Tongue (tissue), 2 donors: ENCODE data around the gene DMRTB1. TPM values are rescaled to one million over a fixed set of nuclear protein-coding genes. Genes with fewer than 3 reads are reported as not detected.

Experiments used
- DNase-seq: peaks from one replicate; pipeline ENCODE4 v3.0.0-alpha.2; 2015
- total RNA-seq: library from RNA; depleted of rRNA; stranded (reverse); fragments of >200 nt; gene quantifications from one replicate; pipeline ENCODE4 v1.2.3, GENCODE V29; 2014

DMRTB1 gene
- total RNA-seq, 1 donor from 2014 or later, result not detected

GRCh38 chr1:53463961-53464899, 5.0 kb downstream of the DMRTB1 start:
- no peak for DNase-seq

DNA sequence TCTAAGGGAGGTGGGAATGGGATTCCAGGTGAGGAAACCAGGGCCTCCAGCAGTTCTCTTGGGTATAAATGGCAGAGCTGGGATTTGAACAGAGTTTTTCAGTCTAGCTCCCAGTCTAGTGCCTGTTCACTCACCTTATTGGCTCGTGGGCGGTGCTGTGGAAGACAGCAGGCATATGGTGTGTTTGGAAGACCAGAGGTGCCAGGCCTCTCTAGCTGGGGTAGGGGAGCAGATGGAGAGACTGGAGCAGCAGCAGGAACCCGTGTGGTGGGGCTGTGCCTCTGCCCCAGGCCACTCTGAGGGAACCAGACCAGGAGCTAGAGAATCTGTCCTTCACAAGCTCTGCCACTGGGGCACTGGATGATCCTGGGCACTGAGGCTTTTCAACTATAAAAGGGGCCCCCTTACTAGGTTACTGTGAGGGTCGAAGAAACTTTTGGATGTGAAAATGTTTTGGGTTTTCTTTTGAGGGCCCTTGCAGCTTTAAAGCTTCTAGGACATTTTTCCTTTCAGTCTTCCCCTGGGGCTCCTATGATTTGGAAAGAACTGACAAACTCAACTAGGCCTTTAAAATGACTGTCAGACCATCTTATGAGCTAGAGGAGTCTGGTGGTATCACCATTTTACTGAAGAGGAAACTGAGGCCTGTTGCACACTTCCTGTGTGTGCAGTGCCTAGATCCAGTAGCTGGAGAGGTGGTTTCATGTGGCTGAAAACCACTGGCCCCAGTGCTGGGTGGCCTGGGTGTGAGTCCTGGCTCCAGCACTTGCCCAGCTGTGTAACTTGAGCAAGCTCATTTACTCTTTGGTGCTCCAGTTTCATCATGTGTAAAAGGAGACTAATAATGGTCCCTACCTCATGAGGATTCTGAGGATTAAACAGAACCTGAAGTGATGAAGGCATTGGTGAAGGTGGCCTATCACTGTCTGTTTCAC, 6.1 kb downstream of the DMRTB1 start:
- no peak for DNase-seq

- DNase-seq, result no peak
Measured at GRCh38 chr1:53467391-53467790, 8.2 kb downstream of the DMRTB1 start.

- DNase-seq, result no peak
Measured at GRCh38 chr1:53468374-53468773, 9.2 kb downstream of the DMRTB1 start.

GRCh38 chr1:53469373-53469772, 10.2 kb downstream of the DMRTB1 start:
- DNase-seq, result no peak

- DNase-seq, result peak; percentile 79
Measured at GRCh38 chr1:53470155-53470554, 11.0 kb downstream of the DMRTB1 start.

DNA sequence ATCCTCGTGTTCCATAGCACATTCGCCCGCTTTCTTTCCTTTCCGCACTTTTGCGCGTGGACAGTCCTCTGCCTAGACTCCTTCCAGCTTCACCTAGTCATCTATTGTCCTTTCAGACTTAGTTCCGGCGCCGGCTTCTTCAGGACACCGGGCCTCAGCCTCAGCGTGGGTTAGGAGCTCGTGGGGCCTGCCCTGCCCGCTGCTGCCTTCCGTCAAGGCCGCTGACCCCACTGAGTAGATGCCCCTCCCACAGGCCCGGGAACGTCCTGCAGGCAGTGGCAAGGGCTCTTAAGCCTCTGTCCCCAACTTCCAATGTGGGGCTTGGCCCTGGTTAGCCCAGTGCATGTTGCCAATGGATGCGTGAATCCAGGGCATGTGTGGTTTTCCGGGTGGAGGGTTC, 11.4 kb downstream of the DMRTB1 start:
- DNase-seq, result no peak

DNA sequence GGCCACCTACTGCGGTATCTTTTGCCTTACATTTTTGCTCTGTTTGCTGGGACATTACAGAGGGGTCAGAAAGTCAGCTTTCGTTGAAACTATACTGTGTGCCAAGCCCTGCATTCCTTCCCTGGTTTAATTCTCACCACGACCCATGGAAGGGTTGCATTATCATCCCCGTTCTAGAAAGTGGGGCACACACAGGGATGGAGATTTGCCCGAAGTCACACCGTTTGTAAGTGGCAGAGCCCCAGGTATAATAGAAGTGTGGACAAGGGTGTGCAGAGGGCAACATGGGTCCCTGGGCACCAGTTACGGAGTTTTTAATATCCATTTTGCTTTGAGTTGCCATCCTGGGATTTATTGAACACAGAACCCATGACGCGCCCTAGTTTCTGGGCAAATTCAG, 11.8 kb downstream of the DMRTB1 start:
- no peak for DNase-seq

GRCh38 chr1:53473463-53473862, 14.3 kb downstream of the DMRTB1 start:
- DNase-seq, result no peak

DNA sequence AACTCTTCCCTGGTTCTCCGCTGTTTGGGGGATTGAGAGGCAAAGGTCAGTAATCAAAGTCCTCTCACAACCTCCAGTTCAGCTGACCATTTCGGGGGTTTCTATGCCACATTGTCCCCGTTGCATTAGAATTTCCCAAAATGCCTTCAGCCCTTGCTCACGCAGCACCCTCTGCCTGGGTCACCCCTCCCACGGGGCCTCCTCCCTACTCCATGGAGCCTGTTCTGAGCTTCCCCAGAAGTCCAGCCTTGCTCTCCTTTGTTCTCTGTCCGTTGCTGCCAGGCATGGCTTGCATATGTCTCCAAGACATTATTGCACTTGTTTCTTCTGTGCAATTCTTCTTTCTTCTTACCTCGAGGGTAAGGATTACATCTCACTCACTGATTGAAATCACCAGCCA, 16.5 kb downstream of the DMRTB1 start:
- DNase-seq, result no peak

DNA sequence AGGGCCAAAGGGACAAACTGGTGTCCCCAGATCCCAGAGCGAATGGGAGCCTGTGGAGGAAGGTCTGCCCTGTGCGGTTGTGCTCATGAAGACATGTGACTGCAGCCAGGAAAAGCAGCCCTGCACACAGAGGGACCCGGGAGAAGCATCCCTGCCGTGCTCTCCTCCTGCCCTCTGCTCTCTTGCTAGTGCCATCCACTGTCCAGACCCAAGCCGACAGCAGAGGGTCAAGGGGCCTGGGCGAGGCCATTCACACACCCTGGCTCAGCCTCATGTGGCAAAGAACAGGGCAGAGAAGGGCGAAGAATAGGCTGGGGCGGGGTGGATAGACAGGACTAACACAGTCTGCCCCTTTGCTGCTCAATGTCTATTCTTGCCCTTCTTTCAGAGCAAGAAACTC, 17.4 kb downstream of the DMRTB1 start:
- no peak for DNase-seq

DNA sequence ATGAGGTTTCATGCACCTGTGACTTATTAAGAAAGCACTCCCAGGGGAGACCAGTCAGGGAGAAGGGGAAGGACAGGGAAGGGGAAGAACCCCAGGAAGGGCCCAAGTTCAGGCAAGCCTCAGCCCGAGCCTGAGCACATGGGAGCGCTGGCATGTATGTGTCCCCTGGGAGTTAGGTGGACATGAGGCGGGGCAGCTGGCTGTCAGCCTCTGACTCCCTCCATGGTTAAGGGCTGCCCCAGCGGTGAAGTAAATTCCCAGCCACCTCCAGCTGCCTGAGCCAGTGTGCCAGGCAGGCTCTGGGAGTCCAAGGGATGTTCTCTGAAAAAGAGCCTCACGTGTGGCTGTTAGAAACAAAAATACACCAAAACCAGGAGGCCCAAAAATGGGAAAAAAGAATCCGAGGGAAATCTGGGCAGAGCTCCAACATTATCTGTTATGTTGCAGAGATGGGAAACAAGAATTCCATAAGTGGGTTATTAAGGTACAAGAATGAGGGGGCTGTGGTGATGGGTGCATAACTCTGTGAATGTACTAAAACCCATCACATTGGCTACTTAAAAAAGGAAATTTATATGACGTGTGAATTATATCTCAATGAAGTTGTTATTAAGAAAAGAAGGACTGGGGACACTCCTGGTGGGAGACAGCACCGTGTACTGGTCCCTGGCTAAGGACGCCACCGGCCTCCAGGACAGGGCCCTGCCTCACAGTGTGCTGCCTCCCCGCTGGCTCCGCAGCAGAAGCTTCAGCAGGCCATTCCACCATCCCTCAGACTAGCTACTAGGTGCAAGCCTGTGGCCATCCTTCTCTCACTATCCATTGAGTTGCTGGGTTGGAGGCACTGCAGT, 18.7 kb downstream of the DMRTB1 start:
- peak; percentile 58 for DNase-seq

DNA sequence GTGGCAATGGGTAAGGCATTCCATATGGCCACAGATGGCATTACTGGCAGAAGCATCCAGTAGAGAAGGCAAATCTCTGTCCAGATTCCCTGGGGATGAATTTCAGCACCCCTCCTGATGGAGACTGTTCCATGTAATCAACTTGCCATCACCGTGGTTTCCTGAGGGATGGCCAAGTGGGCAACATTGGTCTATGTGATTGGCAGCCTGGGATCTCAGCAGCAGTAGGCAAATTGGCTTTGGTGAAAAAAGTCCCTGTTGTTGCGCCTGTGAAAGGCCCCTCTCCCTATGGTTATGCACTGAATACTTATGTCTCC, 19.3 kb downstream of the DMRTB1 start:
- DNase-seq, result no peak

DNA sequence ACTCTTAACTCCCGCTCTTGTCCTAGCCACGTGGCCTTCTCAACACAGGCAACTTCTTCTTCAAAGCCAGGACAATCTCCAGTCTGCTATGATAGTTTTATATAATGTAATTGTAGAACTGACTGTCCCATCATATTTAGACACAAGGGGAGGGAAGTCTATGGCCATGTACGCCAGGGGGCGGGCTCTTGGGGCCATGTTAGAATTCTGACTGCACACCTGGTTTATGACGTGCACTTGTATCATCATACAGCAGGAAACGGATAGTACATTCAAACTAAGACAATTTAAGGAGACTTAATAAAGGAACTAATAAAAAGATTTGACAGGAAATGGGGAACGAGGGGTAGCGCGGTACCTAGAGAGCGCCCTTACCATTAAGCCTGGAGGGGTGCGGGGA, 21.5 kb downstream of the DMRTB1 start:
- no peak for DNase-seq

- no peak for DNase-seq
Measured at GRCh38 chr1:53481456-53481855, 22.3 kb downstream of the DMRTB1 start.

DNA sequence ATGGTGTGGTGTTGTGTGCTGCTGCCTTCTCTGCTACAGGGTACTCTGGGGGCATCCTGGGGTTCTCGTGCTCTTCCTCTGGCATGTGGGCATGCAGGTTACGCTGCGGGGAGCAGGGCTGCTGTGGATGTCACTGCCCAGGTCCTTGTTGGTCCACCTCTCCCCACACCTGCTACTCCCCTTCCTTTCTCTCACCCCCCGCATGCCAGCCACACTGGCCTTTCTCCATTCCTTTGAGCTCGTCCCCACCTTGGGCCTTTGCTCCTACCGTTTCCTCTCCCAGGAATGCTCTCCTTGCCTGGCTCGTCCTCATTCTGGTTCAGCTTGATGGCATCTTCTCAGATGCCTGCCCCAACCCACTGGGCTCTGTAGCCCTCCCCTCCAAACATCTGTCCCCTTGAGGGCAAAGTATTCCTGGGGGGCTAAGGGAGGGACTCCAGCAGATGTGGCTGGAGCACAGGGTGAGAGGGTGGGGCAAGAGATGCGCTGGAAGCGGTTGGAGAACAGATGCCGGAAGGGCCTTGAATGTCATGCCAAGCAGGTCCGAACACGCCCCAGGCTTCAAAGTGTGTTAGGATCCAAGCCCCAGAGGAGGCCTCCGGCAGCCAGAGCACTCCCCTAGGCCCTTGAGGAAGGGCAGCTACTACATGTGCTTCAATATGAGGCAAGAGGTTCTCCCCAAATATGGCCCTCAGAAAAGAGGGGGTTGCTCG, 23.4 kb downstream of the DMRTB1 start:
- DNase-seq, result no peak

GRCh38 chr1:53483170-53483569, 24.0 kb downstream of the DMRTB1 start:
- DNase-seq, result no peak

DNA sequence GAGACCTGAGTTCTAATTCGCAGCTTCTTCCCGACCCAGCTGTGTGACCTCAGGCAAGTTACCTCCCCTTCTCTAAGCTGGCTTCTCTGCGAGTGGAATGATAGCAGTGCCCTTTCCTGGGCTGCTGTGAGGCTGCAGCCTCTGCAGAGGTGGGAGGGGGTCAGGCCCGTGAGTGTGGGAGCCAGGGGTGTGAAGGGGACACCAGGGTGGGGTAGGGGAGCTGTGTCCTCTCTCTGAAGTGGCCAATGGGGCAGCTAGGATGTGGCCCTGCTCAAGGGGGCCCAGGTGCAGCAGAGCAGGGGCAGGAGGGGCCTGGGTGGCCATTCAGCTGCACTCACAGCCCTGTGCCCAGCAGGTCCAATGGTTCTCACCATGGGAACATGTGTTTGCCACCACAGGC, 24.5 kb downstream of the DMRTB1 start:
- no peak for DNase-seq

DNA sequence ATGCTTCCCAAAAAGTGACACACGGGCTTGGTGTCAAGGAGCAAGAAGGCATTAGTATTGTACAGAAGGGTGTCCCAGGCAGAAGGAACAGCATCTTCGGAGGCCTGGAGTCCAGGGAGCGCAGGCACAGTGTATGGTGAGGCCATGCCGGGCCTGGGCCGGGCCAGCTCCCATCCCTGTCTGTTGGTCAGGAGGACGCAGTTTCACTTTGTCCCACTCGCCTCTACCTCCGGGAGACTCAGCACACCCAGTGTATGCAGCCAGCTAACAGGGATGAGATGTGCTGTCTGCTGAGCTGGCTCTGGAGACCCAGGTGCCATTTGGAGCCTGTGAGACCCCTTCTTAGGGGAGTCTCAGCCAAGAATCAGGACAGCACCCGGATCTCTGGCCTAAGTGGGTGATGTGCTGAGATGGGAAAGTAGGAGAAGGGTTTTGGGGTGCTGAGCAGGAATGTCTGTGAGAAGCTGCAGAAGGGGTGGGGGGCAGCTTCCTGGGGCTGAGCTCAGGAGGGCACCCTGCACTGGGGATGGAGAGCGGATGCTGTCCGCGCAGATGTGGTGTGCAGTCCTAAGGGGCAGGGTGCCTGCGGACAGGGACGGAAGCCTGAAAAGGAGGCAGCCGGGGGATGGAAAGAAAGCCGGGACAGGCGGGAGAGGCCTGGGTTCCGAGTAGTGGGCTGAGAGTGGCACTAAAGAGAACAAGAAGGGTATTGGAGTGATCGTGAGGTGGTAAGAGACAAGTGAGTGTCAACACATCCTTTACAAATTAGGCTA, 25.7 kb downstream of the DMRTB1 start:
- DNase-seq, result no peak

GRCh38 chr1:53485478-53486394, 26.5 kb downstream of the DMRTB1 start:
- DNase-seq, result peak; percentile 94
